Globus pallidus (tissue), 1 donor: ENCODE measurements around the gene DNAJC6.
"Not testable (repeated sequence)": the region's sequence is repeated elsewhere in the genome, so short reads cannot be mapped to it uniquely, and the experiment has no call there.

ENCODE experiments used
- DNase-seq: peaks from one replicate; pipeline ENCODE4 v3.0.0-alpha.2; 2015; ENCODE audit warnings: low spot score

The DNAJC6 gene

DNA sequence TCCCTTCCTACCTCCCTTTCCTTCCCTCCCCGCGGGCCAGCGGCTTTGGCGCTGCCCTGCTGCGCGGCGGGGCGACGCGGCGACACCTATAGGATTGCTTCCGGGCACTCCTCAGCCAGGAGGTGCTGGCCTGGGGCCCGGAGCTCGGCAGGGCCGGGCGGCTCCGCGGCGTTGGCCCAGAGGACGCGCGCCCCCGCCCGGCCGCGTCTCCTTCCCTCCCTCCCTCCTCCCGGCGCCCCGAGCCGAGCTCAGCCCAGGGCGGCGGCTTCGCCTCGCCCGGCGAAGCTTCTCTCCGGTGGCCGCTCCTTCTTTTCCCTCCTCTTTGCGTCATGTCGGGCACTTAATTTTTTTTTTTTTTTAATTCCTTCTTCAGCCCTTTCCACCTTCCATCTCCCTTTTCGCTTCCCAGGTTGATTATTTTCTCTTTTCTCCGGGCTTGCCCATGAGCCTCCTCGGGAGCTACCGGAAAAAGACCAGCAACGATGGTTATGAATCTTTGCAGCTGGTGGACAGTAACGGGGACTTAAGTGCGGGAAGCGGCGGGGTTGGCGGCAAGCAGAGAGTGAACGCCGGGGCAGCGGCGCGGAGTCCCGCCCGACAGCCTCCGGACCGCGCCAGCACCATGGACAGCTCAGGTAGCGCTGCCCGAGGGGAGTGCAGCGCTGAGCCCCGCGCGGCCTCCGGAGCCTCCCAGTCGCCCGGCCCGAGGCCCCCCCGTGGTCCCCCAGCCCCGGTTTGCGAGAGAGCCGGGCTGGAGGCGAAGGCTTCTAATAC is at the start of gene DNAJC6:
Gene DNAJC6 (plus strand): TSS at position 240 of the 774 bp plus-strand sequence. CDS start 203 bp downstream, at position 443.
- peak; percentile 77 for DNase-seq

DNA sequence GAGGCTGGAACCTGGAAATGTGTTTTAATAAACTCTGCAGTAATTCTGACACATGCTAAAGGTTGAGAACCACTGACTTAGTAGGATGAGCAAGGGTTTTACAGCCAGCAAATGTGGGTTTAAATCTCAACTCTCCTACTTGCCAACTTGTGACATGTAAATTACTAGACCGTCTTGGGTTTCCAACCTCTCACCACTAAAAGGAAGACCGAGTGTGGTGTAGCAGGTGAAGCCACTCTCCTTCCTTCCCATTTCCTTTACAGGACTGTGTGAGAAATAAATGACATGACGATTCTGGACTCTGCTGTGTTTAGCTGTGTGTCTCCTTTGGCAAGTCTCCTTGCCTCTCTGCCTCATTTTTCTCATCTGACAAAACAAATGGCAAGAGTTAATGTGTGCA is 49.5 kb upstream of the DNAJC6 start:
- DNase-seq = peak; percentile 33

DNA sequence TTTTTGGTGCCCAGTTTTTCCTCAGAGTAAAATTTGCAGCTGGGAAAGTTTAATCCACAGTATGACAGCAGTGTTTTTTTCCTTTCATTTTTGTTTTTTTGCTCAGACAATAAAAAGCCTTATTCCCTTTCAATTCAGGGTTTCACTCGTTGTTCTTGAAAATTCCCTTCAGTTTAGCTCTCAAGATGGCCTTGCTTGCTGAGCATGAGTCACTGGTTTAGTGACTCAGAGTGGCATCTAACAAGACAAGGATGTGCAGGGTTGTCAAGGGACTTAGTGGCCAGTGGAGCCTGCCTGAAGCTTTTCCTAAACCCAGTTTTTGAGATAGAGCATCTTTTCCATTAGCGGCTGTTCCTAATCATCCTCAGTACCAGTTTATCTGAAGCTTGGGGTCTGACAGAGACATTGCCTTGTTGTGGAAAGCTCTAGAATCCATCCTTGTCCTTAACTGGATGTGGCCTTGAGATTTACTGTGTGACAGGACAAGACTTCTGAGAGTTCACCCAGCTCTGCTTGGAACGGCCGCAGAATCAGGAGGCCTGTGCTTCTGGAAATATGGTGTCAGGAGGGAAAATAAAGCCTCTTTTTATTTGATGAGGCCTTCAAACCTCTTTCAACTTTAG is 48.4 kb upstream of the DNAJC6 start:
- peak; percentile 86 for DNase-seq

DNA sequence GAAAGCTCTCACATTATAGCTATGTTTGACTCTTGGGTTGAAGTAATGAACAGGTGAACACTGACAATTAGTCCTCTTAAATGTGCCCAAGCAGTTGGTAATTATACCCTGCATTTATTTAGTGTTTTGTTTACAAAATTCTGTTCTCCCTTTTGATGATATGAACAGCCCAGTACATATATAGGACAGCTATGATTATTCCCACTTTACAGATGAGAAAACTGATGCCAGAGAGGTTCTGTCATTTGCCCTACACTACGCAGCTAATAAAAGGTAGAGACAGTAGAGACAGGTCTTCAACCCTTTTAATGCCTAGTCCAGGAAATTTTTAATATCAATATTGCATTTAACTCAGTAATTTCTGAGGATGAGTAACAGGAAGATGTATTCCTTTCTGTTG is 46.1 kb upstream of the DNAJC6 start:
- no peak for DNase-seq

DNA sequence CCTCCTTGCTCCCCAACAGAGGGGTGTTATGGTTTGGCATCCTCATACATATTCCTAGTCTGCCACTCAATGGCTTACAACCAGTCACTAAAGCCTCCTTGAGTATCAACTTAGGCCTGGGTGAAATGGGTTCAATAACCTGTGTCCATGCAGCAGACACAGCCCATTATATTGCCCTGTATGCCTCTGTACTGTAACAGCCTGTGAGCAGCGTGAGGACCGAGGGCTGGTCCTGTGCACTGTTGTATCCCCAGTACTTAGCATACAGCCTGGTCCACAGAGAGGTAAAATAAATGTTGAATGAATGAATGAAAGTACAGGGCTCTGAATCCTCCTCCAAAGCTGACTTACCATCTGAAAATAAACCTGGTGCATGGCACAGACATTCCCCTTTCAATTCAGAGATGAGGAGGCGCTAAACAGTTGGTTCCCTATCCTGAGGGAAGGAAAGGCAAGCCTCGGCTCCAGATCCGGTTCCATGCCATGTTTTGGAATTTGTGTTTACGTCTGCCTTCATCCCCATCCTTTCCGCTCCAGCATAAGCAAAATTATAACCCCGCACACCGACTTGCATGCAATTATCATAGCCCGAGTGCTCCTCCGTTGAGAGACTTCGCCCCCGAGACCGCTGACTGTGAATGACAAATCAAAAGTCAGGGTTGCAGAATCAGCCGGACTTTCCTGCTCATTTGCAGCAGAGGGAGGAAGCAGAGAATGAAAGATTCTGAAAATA is 45.0 kb upstream of the DNAJC6 start:
- peak; percentile 72 for DNase-seq

DNA sequence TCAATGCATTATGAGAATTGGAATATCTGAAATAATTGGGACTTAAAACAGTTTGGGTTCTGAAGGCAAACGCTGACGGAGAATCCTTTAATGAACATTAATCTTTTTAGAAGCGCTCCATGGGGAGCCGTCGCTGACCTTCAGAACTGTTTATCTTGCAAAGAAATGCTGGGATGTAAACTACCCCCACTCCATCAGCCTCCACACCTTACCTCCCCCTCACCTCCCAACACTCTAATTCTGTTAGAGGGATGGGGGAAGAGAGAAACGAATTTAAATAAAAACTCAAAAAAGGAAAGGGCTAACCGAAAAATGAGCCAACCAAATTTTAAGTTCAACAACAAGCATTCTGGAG is 44.1 kb upstream of the DNAJC6 start:
- peak; percentile 37 for DNase-seq

DNA sequence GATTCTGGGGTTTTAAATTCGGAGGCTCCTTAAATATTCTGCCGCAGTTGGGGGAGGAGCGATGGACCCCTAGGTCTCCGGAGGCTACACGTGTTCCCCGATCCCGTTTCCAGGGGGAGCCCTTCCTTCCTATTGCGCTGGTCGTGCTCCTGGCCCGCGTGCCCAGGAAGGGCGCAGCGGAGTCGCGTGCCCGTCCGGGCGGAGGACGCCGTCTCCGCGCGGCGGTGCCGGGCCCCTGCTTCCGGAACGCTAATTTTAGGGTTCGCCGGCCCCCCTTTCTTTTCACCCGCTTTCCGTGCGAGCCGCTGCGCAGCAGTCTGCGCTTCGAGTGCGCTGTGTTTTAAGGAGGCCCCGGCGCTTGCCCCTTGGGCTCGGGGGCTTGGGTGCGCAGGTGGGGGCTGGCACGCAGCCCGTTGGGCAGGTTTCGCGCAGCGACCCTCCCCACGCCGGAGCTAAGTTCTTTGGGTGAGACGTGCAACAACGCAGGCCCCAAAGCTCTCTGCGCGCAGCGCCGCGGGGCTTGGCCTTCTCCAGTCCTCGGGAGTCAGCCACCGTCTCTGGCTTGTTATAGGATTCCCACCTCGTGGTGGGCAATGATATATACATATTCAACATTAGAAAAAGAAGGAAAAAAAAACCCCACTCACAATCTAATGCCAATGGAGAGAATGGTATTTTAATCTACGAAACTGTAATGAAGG is 43.5 kb upstream of the DNAJC6 start:
- DNase-seq = peak; percentile 69

DNA sequence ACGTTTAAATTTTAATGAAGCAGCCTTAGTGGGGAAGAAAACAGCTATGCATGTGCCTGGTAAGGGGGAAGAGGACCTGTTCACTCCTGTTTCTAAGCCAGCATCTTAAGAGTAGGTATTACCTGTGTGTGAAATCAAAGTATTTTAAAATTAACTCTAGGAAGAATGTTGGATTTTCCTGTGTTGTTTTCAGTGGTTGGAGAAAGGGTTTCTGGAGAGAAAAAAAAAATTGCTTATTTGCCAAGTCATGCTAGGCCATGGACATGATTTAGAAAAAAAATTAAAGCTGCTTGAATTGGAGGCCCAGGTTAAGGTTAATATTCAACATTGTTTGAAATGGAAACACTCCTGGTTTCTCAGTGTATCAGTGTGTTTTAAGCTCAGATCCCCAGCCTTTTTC is 42.9 kb upstream of the DNAJC6 start:
- DNase-seq = no peak

DNA sequence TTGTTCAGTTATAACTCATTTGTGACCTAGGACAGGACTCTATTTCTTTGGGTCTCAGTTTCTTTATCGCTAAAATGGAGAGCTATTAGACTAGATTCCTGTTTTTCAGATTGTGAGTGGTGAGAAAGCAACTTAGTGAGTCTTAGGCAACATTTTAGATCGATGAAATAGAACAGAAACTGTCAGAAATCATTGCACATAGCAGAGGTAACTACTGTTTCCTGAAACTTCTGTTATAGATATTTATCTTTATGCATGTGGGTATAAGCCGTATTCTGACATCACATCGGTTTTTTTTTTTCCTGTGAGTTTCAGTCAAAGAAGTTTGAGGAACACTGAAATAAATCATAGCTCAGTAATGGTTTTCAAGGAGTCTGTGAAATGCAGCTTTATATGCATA is 42.1 kb upstream of the DNAJC6 start:
- no peak for DNase-seq

DNA sequence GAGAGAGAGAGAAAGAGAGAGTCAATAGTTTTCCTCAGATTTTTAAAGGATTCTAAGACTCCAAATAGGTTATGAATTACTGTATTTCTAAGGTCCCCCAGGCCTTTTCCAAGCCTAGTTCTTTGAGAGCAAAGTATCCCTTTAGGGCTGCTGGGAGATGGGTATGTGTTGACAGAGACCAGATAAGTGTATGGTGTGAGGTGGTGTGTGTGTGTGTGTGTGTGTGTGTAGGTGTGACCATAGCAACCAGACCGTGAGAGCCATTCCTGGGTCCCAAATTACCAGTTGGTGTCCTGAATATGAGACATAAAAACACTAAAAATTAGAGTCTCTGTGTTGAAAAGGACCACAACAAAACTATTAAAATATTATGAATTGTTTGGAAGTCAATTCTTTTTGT is 41.7 kb upstream of the DNAJC6 start:
- DNase-seq = no peak

DNA sequence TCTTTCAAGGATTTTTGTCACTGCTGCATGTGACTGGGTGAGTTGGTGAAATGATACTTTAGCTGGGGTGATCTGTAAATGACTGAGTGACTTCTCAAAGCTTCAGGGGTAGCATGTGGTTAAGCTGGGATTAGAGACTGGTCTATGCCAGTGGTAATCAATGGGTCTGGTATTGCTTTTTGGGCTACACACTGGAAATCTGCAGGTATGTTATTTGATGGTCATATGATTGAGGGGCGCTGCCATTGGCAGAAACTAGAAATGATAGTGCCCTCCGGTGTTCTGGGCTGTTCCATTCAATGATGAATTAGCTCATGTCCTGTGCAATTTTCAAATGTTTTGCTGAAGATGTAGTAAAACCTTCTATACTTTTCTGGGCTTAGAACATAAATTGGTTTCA is 39.7 kb upstream of the DNAJC6 start:
- no peak for DNase-seq

DNA sequence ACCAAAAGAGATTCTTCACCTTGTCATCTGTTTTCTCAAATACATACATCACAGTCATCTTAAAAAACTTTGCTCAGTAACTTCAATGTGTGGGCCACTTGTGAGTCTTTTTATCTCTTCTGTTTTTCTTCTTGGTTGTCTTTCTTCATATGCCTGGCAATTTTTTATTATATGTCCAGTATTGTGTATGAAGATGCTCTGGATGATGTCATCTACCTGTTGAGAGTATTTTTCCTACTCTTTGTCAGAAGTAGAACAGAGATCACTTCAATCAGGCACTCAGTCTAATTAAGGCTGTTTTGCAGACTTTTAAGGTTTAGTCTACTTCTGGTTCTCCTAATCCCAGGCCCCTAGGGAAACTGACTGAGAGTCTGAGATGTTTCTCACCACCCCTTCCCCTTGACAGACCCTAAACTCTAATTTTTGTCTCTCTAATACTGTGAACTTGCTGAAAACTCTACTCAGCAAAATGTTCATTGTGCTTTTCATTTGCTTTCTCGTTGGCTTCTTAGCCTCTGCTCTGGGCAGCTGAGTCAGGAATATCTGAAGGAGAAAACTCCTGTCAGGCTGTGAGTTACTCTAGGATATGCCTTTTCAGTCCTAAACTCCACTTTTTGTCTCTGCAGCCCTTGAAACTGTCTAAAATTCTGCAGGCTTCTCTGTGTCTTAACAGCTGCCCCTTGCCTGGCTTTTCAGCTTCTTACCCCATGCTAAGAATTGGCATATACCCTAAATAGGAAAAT is 33.0 kb upstream of the DNAJC6 start:
- DNase-seq = no peak

DNA sequence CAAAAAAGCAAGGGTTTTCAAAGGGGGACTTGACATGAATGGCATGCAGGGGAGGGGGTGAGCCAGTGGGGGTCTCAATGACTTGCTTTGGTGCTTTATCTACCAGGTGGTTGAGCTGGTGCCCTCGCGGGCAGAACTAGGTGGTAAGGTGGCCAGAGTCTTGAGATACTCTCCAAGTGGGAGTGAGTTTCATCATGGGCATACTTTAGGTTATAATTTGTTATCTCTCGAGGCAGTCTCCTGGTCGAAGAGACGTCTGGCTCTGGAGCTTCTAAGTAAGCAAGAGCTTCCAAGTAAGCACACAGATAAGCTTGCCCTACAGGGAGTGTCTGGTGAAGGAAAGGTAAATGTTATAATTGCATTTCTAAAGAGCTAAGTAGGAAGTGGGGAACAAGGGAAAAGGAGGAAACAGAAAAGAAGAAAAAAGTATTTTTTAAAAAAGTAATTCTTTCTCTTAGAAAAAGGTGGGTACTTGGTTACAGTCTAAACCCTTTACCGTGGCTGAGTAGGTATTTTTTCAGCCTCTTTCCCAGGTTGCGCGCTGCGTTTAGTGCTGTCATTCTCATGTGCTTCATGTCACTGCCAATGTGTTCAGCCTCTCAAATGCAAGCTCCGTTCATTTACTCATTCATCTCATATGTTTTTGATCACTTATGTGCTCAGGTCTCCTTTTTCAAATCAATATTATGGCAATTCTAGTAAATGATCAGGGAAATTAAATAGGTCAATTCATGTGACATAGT is 31.6 kb upstream of the DNAJC6 start:
- no peak for DNase-seq

DNA sequence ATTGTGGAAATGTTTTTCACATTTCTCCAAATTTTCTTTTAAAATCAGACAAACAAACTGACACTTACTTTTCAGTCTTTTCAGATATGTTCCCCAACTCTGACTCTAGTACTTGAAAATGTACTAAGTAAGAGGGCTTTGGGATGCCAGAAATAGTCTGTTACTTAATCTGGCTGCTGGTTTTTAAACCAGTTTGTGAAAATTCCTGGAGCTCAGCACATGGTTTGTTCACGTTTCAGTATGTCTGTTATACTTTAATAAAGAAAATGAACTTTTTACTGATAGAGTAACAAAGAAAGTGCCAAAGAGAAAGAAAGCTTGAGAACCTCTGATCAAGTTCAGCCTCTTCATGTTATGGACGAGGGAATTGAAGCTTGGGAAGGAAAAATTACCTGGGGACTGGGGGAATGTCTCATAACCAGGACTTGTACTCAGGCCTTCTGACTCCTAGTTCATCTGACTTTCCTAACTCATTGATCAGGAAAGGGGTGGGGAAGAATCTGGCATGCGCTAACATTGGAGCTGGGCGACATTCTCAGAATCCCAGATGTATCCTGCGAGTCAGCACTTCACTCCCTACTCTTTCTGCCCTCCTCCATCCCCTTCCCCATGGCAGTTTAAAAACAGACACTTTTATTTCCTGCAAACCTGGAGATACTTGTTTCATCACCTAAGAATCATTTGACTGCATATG is 30.8 kb upstream of the DNAJC6 start:
- no peak for DNase-seq

DNA sequence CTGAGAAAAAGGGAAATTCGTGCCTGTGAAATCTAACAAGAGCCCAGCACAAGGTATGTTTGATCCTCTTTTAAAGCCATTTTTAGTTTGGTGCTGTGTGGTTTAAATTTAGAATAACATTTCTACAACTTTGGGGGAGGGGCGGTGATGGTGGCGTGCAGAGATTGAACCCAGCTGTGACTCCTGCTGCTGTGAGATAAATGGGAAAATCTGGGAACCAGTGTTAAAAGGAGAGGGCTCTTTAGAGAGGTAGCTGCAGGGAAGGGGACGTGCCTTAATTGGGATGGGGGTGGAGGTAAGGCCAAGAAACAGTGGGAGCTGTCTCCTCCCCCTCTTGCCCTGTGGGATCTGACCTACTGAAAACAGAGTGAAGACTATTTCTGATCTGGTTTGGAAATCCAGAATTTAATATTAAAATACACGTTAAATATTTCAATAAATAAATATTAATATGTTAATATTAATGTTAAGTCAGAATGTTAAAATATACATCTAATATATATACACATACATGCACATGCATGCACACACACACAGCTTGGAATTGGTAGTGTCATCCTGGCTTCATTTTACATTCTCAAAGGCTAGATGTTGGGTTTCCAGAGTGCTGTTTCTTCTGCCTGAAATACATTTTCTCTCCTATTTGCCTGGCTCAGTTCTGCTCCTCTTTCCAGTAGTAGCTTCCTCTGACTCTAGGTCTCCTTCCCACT is 30.1 kb upstream of the DNAJC6 start:
- DNase-seq = no peak

DNA sequence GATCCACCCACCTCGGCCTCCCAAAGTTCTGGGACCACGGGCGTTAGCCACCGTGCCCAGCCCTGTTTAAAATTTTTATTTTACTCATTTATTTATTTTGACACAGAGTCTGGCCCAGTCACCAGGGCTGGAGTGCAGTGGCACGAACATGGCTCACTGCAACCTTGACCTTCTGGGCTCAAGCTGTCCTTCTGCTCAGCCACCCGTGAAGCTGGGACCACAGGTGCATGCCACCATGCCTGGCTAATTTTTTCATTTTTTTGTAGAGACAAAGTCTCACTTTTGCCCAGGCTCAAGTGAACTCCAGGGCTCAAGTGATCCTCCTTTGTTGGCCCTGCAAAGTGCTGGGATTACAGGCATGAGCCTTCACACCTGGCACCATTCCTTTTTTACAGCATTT is 27.5 kb upstream of the DNAJC6 start:
- DNase-seq = no peak

DNA sequence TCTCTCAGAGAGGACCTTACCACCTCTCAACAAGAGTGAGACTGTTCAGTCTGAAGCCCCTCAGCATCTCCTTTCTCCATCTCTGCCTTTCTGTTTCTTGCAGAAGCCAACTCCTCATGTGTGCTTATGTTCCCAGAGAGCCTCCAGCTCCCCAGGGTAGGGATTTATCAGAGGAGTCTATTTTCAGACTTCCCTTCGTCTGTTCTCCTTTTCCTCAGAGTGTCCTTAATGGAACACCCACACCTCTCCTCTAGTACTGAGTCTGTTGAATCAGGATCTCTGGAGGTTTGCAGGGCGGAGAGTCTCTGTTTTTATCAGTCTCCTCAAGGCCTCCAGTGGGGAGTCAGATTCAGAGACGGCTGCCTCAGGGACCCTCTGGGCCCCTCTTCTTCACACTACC is 25.1 kb upstream of the DNAJC6 start:
- DNase-seq = no peak

DNA sequence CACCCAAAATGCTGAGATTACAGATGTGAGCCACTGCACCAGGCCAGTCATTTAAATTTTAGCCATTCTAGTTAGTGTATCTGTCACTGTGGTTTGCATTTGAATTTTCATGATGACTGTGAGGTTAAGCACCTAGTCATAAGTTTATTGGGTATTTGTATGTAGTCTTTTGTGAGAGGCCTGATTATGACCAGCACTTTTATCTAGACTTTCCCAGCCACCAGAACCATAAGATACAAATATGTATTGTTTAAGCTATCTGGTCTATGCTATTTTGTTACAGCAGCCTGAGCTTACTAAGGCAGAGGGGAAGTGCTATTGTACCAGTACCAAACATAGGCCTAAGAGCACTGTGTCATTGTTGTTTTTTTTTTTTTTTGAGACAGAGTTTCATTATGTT is 19.9 kb upstream of the DNAJC6 start:
- no peak for DNase-seq

DNA sequence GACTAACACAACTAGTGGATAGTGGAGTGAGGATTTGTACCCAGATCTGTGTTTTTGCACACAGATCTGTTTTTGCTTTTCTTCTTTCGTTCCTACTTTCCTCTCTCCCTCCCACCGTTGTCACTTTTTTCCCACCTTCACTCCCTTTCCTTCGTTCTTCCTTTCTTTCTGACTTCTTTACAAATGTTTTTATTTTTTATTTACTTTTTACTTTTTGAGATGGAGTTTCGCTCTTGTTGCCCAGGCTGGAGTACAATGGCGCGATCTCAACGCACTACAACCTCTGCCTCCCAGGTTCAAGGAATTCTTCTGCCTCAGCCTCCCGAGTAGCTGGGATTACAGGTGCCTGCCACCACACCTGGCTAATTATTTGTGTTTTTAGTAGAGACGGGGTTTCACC is 17.5 kb upstream of the DNAJC6 start:
- not testable (repeated sequence) for DNase-seq
